Skeletal muscle satellite cell (primary cell): Measurements from ENCODE around the gene CERS6.

Experiments used
- H3K27me3 ChIP-seq: 2 replicates; pipeline ENCODE4 v1.7.0; 2013; ENCODE audit warnings: low read length; ENCODE audit not compliant: control insufficient read depth, insufficient read depth
- H3K36me3 ChIP-seq: 2 replicates; pipeline ENCODE4 v1.7.0; 2013; ENCODE audit warnings: mild to moderate bottlenecking, control low read depth, low read length; ENCODE audit not compliant: insufficient read depth
- H3K4me1 ChIP-seq: 2 replicates; pipeline ENCODE4 v1.7.0; 2013; ENCODE audit warnings: low read length; ENCODE audit not compliant: control insufficient read depth, insufficient read depth
- H3K4me2 ChIP-seq: 2 replicates; pipeline ENCODE4 v1.7.0; 2013; ENCODE audit warnings: mild to moderate bottlenecking, low read length
- H3K4me3 ChIP-seq: 2 replicates; pipeline ENCODE4 v1.7.0; 2013; ENCODE audit warnings: low read length
- H3K9ac ChIP-seq: 2 replicates; pipeline ENCODE4 v1.7.0; 2013; ENCODE audit warnings: mild to moderate bottlenecking, low read depth, low read length, moderate library complexity
- H3K9me3 ChIP-seq: replicated peaks from 2 replicates; pipeline ENCODE4 v1.7.0; 2013; ENCODE audit warnings: mild to moderate bottlenecking, control low read depth, low read length

Gene CERS6

GRCh38 chr2:168460571-168460970, 4.5 kb downstream of the CERS6 start:
- peaks cover 11% of the 10 kb centered on the region for H3K4me1 ChIP-seq
- no peak overlapping the region for H3K4me3 ChIP-seq
- H3K4me2 ChIP-seq: no peak overlapping the region
- no peaks in the 10 kb centered on the region for H3K36me3 ChIP-seq
- no peak overlapping the region for H3K9ac ChIP-seq
- no peaks in the 10 kb centered on the region for H3K27me3 ChIP-seq
- no peaks in the 10 kb centered on the region for H3K9me3 ChIP-seq

GRCh38 chr2:168461178-168461941, 5.3 kb downstream of the CERS6 start:
- H3K4me1 ChIP-seq: peaks cover 16% of the 10 kb centered on the region
- no peaks in the 10 kb centered on the region for H3K36me3 ChIP-seq
- H3K27me3 ChIP-seq: no peaks in the 10 kb centered on the region
- H3K4me2 ChIP-seq: no peak overlapping the region
- H3K4me3 ChIP-seq: no peak overlapping the region
- no peaks in the 10 kb centered on the region for H3K9me3 ChIP-seq
- H3K9ac ChIP-seq: no peak overlapping the region

- Histone ChIP-seq H3K27me3 (no peaks in the 10 kb centered on the region), H3K36me3 (no peaks in the 10 kb centered on the region), H3K9me3 (no peaks in the 10 kb centered on the region), H3K4me2 (no peak overlapping the region), H3K4me3 (no peak overlapping the region), H3K9ac (no peak overlapping the region), H3K4me1 (peaks cover 22% of the 10 kb centered on the region)
Measured at GRCh38 chr2:168461942-168462331, 5.9 kb downstream of the CERS6 start.

- Histone ChIP-seq H3K4me2 (no peak overlapping the region), H3K4me1 (peaks cover 23% of the 10 kb centered on the region), H3K4me3 (no peak overlapping the region), H3K9me3 (no peaks in the 10 kb centered on the region), H3K36me3 (no peaks in the 10 kb centered on the region), H3K27me3 (no peaks in the 10 kb centered on the region), H3K9ac (no peak overlapping the region)
Measured at GRCh38 chr2:168462543-168463045, 6.5 kb downstream of the CERS6 start.

- H3K4me1 ChIP-seq: peaks cover 13% of the 10 kb centered on the region
- no peak overlapping the region for H3K9ac ChIP-seq
Measured at GRCh38 chr2:168465594-168465993, 9.5 kb downstream of the CERS6 start.

GRCh38 chr2:168466190-168466737, 10.2 kb downstream of the CERS6 start:
- Histone ChIP-seq H3K36me3 (no peaks in the 10 kb centered on the region), H3K4me3 (no peak overlapping the region), H3K4me1 (peaks cover 13% of the 10 kb centered on the region), H3K27me3 (no peaks in the 10 kb centered on the region), H3K4me2 (peak overlapping the region; percentile 19), H3K9me3 (no peaks in the 10 kb centered on the region), H3K9ac (no peak overlapping the region)

More at GRCh38 chr2:168465594-168465993, 9.5 kb downstream of the CERS6 start:
- Histone ChIP-seq H3K27me3 (no peaks in the 10 kb centered on the region), H3K4me3 (no peak overlapping the region), H3K4me2 (no peak overlapping the region), H3K9me3 (no peaks in the 10 kb centered on the region), H3K36me3 (no peaks in the 10 kb centered on the region)

GRCh38 chr2:168466834-168467565, 10.9 kb downstream of the CERS6 start:
- Histone ChIP-seq H3K36me3 (no peaks in the 10 kb centered on the region), H3K9ac (no peak overlapping the region), H3K27me3 (no peaks in the 10 kb centered on the region), H3K9me3 (no peaks in the 10 kb centered on the region), H3K4me1 (peaks cover 13% of the 10 kb centered on the region), H3K4me2 (peak overlapping the region; percentile 19), H3K4me3 (no peak overlapping the region)

- H3K9me3 ChIP-seq: no peaks in the 10 kb centered on the region
- no peak overlapping the region for H3K4me3 ChIP-seq
- peaks cover 13% of the 10 kb centered on the region for H3K4me1 ChIP-seq
- no peaks in the 10 kb centered on the region for H3K27me3 ChIP-seq
- no peak overlapping the region for H3K9ac ChIP-seq
- no peak overlapping the region for H3K4me2 ChIP-seq
- no peaks in the 10 kb centered on the region for H3K36me3 ChIP-seq
Measured at GRCh38 chr2:168467729-168468128, 11.7 kb downstream of the CERS6 start.

GRCh38 chr2:168468354-168468753, 12.3 kb downstream of the CERS6 start:
- Histone ChIP-seq H3K9ac (no peak overlapping the region), H3K4me3 (no peak overlapping the region), H3K9me3 (no peaks in the 10 kb centered on the region), H3K4me1 (peaks cover 13% of the 10 kb centered on the region), H3K27me3 (no peaks in the 10 kb centered on the region), H3K36me3 (no peaks in the 10 kb centered on the region), H3K4me2 (no peak overlapping the region)

- Histone ChIP-seq H3K36me3 (no peaks in the 10 kb centered on the region), H3K4me3 (no peak overlapping the region), H3K9me3 (no peaks in the 10 kb centered on the region), H3K4me1 (peaks cover 13% of the 10 kb centered on the region), H3K9ac (no peak overlapping the region), H3K27me3 (no peaks in the 10 kb centered on the region), H3K4me2 (no peak overlapping the region)
Measured at GRCh38 chr2:168469281-168469988, 13.4 kb downstream of the CERS6 start.
